ENCODE measurements around the gene FAM234B.

DNA sequence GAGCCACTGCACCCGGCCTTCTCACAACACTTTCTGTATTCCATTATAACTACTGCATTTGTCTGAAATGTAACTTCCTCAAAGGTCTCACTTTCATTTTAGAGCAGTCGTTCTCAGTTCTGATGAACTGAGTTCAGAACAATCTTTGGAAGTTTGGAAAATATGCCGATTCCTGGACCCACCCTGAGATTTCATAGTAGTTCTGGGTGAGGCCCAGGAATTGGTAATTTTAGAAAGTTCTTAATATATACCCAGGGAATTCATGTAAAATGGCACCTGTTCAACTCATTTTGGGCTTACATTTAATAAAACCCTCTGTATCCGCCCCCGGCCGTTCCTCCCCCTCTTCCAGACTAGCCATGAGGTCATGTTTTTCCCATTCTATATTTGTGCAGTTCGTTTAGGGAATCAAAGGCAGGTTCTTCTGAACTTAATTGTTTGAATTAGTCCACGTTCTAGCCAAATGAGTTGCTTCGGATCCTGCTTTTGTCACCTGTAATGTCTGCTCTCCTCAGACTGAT lies 53.4 kb downstream of the FAM234B start:
- TF ChIP-seq POLR2A (IDR thresholded peaks at IDR 0.05; ENCODE audit: low read length) (no peak), GATA1 (IDR thresholded peaks at IDR 0.05; ENCODE audit: low read depth, low read length) (no peak)
